Activated gamma-delta T cell treated with anti-CD3 and anti-CD28 coated beads, Interleukin-2, amount 50 U/mL, for 16 hours (primary cell): ENCODE results near the gene CSF3R.
"Not testable (repeated sequence)": the region's sequence is repeated elsewhere in the genome, so short reads cannot be mapped to it uniquely, and the experiment has no call there.

Source experiments
- DNase-seq: peaks from one replicate; pipeline ENCODE4 v3.0.0-alpha.2; 2020; ENCODE audit warnings: low read depth

Gene CSF3R

GRCh38 chr1:36512842-36513241, 30.1 kb upstream of the CSF3R start:
- no peak for DNase-seq

- DNase-seq = no peak
These were observed 29.4 kb upstream of the CSF3R start for GRCh38 chr1:36511804-36512798.

- DNase-seq = not testable (repeated sequence)
These were observed 28.5 kb upstream of the CSF3R start for GRCh38 chr1:36511220-36511619.

GRCh38 chr1:36510418-36510817, 27.7 kb upstream of the CSF3R start:
- DNase-seq = no peak

- no peak for DNase-seq
These were observed 25.5 kb upstream of the CSF3R start for GRCh38 chr1:36508257-36508656.

GRCh38 chr1:36506276-36506920, 23.7 kb upstream of the CSF3R start:
- no peak for DNase-seq

- DNase-seq = no peak
These were observed 21.0 kb upstream of the CSF3R start for GRCh38 chr1:36503733-36504132.

GRCh38 chr1:36503159-36503558, 20.4 kb upstream of the CSF3R start:
- no peak for DNase-seq

GRCh38 chr1:36502616-36503015, 19.9 kb upstream of the CSF3R start:
- DNase-seq = no peak

- DNase-seq = not testable (repeated sequence)
These were observed 19.2 kb upstream of the CSF3R start for GRCh38 chr1:36501911-36502310.

GRCh38 chr1:36497207-36497606, 14.5 kb upstream of the CSF3R start:
- no peak for DNase-seq

- no peak for DNase-seq
These were observed 12.3 kb upstream of the CSF3R start for GRCh38 chr1:36494971-36495370.

GRCh38 chr1:36493524-36493923, 10.8 kb upstream of the CSF3R start:
- no peak for DNase-seq

- DNase-seq = no peak
These were observed 9.8 kb upstream of the CSF3R start for GRCh38 chr1:36492491-36492890.

GRCh38 chr1:36489258-36490051, 6.7 kb upstream of the CSF3R start:
- DNase-seq = not testable (repeated sequence)

GRCh38 chr1:36487906-36488305, 5.2 kb upstream of the CSF3R start:
- no peak for DNase-seq

GRCh38 chr1:36487336-36487725, 4.6 kb upstream of the CSF3R start:
- not testable (repeated sequence) for DNase-seq

- no peak for DNase-seq
These were observed 4.0 kb upstream of the CSF3R start for GRCh38 chr1:36486439-36487335.

- DNase-seq = no peak
These were observed 3.4 kb upstream of the CSF3R start for GRCh38 chr1:36486093-36486438.

- DNase-seq = no peak
These were observed 1.4 kb upstream of the CSF3R start for GRCh38 chr1:36484099-36484498.
